Upper lobe of left lung (tissue), 6 donors: ENCODE data around the gene MCTS1. TPM values are rescaled to one million over a fixed set of nuclear protein-coding genes. Genes with fewer than 3 reads are reported as not detected.

Source experiments
- ATAC-seq, 2 donors: fragments of 200-7000 bp; cut with Tn5 transposase; one replicate each; pipeline ENCODE4 v1.9.1; 2022; ENCODE audit warnings: mild to moderate bottlenecking in 2 of 2, moderate library complexity in 2 of 2; ENCODE audit not compliant: low FRiP score in 2 of 2
- DNase-seq, 2 donors: peaks; one replicate each; pipeline ENCODE4 v3.0.0-alpha.2; 2019 to 2020
- H3K27ac ChIP-seq, 4 donors: fragments of 200-600 bp; sonication (generic); one replicate each; pipeline ENCODE4 v1.5.1; 2016 to 2019
- H3K27me3 ChIP-seq, 4 donors: fragments of 200-600 bp; sonication (generic); one replicate each; pipeline ENCODE4 v1.5.1; 2017 to 2019
- H3K36me3 ChIP-seq, 4 donors: fragments of 200-600 bp; sonication (generic); one replicate each; pipeline ENCODE4 v1.5.1; 2016 to 2019
- H3K4me1 ChIP-seq, 4 donors: fragments of 200-600 bp; sonication (generic); one replicate each; pipeline ENCODE4 v1.5.1; 2018 to 2019
- H3K4me3 ChIP-seq, 4 donors: fragments of 200-600 bp; sonication (generic); one replicate each; pipeline ENCODE4 v1.5.1; 2017 to 2019; ENCODE audit warnings: mild to moderate bottlenecking in 2 of 4, moderate library complexity in 1 of 4
- H3K9me3 ChIP-seq, 4 donors: fragments of 200-600 bp; sonication (generic); one replicate each; pipeline ENCODE4 v1.5.1; 2018 to 2019
- CTCF ChIP-seq, 6 experiments: fragments of 450-650 bp in 4 of 6; fragments of 200-600 bp in 2 of 6; sonication (generic) in 2 of 6; IDR thresholded peaks; one replicate each; pipeline ENCODE4 v1.5.1; 2016 to 2019; ENCODE audit warnings: antibody characterized with exemption in 6 of 6
- EP300 ChIP-seq, 4 donors: sonication (generic); formaldehyde crosslinking; IDR thresholded peaks; one replicate each; pipeline ENCODE4 v1.5.1; 2017; ENCODE audit warnings: antibody characterized with exemption in 4 of 4, control low read depth in 2 of 4
- POLR2A ChIP-seq, 4 donors: fragments of 450-650 bp; IDR thresholded peaks; one replicate each; pipeline ENCODE4 v1.5.1; 2016 to 2017; ENCODE audit warnings: antibody characterized with exemption in 4 of 4, mild to moderate bottlenecking in 2 of 4
- POLR2AphosphoS5 ChIP-seq, 2 donors: sonication (generic); formaldehyde crosslinking; IDR thresholded peaks; one replicate each; pipeline ENCODE4 v1.5.1; 2017; ENCODE audit warnings: antibody characterized with exemption in 2 of 2
- WGBS, 2 donors: methylation state at CpG; one replicate each; pipeline ENCODE4 v1.1.5; 2017 to 2018; 5-methylcytosine and 5-hydroxymethylcytosine counted together
- total RNA-seq, 6 donors: library from RNA; depleted of rRNA in 4 of 6; stranded (reverse); fragments of >200 nt in 4 of 6; gene quantifications; one replicate each; pipeline versions ENCODE4 v1.1.0 to v1.2.1, GENCODE V29; 2016 to 2021
- donor health status: DM: no; HTN: no; CAD: no; lungs with moderate emphysema.
- donor health status: DM: no; HTN: yes; CAD: no; lungs with severe emphysema.

Gene MCTS1
- total RNA-seq, 6 donors from 2014 or later: 4.8 to 28.3 (median 22.1) TPM

GRCh38 chrX:120585702-120586101 is 18.2 kb upstream of the MCTS1 start:
- no peaks in the 10 kb centered on the region for H3K27me3 ChIP-seq
- H3K27ac ChIP-seq: no peak overlapping the region
- H3K4me3 ChIP-seq: no peak overlapping the region
- no peaks in the 10 kb centered on the region for H3K9me3 ChIP-seq
- no peaks in the 10 kb centered on the region for H3K36me3 ChIP-seq
- no peaks in the 10 kb centered on the region for H3K4me1 ChIP-seq
- 81 to 83% methylated on average over 2 of the region's 2 CpGs for WGBS, 2 donors
- ATAC-seq: no peak
- no peak for DNase-seq
- no peak for TF ChIP-seq POLR2A (IDR thresholded peaks at IDR 0.05)
- TF ChIP-seq EP300 (IDR thresholded peaks at IDR 0.05): no peak
- TF ChIP-seq POLR2AphosphoS5 (IDR thresholded peaks at IDR 0.05): no peak
- no peak for TF ChIP-seq CTCF (IDR thresholded peaks at IDR 0.05)

GRCh38 chrX:120604361-120604782 is 471 bp downstream of the MCTS1 start:
- Histone ChIP-seq H3K4me1 (peaks cover 0 to 9% (median 3%) of the 10 kb centered on the region in 4 donors), H3K27me3 (no peaks in the 10 kb centered on the region), H3K9me3 (no peaks in the 10 kb centered on the region), H3K36me3 (peaks cover 0 to 7% (median 2%) of the 10 kb centered on the region in 4 donors), H3K4me3 (peak overlapping the region; percentile 44 to 65 (median 58)), H3K27ac (peak overlapping the region; percentile 83 to 93 (median 89))
- ATAC-seq (peak; percentile 82 to 88), DNase-seq (peak in 1 of 2 donors; percentile 36)
- no peak for TF ChIP-seq CTCF (IDR thresholded peaks at IDR 0.05)
- peak in 1 of 2 donors; percentile 40 for TF ChIP-seq POLR2AphosphoS5 (IDR thresholded peaks at IDR 0.05)
- peak in 1 of 4 donors; percentile 34 for TF ChIP-seq POLR2A (IDR thresholded peaks at IDR 0.05)
- 0 to 28% methylated on average over 3 to 5 of the region's 5 CpGs for WGBS, 2 donors

- DNase-seq: no peak
- ATAC-seq: no peak
Measured at GRCh38 chrX:120612086-120612485, 8.2 kb downstream of the MCTS1 start.

GRCh38 chrX:120614816-120615215 is 10.9 kb downstream of the MCTS1 start:
- H3K36me3 ChIP-seq: peaks cover 0 to 24% (median 2%) of the 10 kb centered on the region in 4 donors

More at GRCh38 chrX:120612086-120612485, 8.2 kb downstream of the MCTS1 start:
- H3K4me1 ChIP-seq: no peaks in the 10 kb centered on the region
- H3K27me3 ChIP-seq: no peaks in the 10 kb centered on the region
- no peak overlapping the region for H3K27ac ChIP-seq
- peaks cover 0 to 31% (median 2%) of the 10 kb centered on the region in 4 donors for H3K36me3 ChIP-seq
- no peaks in the 10 kb centered on the region for H3K9me3 ChIP-seq
- no peak overlapping the region for H3K4me3 ChIP-seq
- TF ChIP-seq POLR2AphosphoS5 (IDR thresholded peaks at IDR 0.05): no peak
- no peak for TF ChIP-seq POLR2A (IDR thresholded peaks at IDR 0.05)
- TF ChIP-seq CTCF (IDR thresholded peaks at IDR 0.05): no peak
- TF ChIP-seq EP300 (IDR thresholded peaks at IDR 0.05): no peak
- WGBS, 2 donors: 79 to 97% methylated on average over 1 of the region's 1 CpG

GRCh38 chrX:120617996-120618630 is 14.2 kb downstream of the MCTS1 start:
- TF ChIP-seq POLR2AphosphoS5 (IDR thresholded peaks at IDR 0.05): no peak
- TF ChIP-seq POLR2A (IDR thresholded peaks at IDR 0.05): no peak
- TF ChIP-seq EP300 (IDR thresholded peaks at IDR 0.05): no peak
- H3K9me3 ChIP-seq: no peaks in the 10 kb centered on the region
- DNase-seq (no peak), ATAC-seq (no peak)
- WGBS, 2 donors: 86 to 87% methylated on average over 5 of the region's 5 CpGs
- H3K4me1 ChIP-seq: no peaks in the 10 kb centered on the region
- no peak overlapping the region for H3K27ac ChIP-seq
- H3K36me3 ChIP-seq: peaks cover 0 to 5% (median 2%) of the 10 kb centered on the region in 4 donors
- no peaks in the 10 kb centered on the region for H3K27me3 ChIP-seq
- no peak overlapping the region for H3K4me3 ChIP-seq

More at GRCh38 chrX:120614816-120615215, 10.9 kb downstream of the MCTS1 start:
- Histone ChIP-seq H3K27me3 (no peaks in the 10 kb centered on the region), H3K4me1 (no peaks in the 10 kb centered on the region), H3K4me3 (no peak overlapping the region), H3K9me3 (no peaks in the 10 kb centered on the region), H3K27ac (no peak overlapping the region)
- TF ChIP-seq POLR2A (IDR thresholded peaks at IDR 0.05): no peak
- no peak for TF ChIP-seq POLR2AphosphoS5 (IDR thresholded peaks at IDR 0.05)
- TF ChIP-seq EP300 (IDR thresholded peaks at IDR 0.05): no peak
- DNase-seq: no peak
- ATAC-seq: no peak

- 49 to 70% methylated on average over 2 of the region's 2 CpGs for WGBS, 2 donors
Measured at GRCh38 chrX:120625371-120625770, 21.5 kb downstream of the MCTS1 start.

More at GRCh38 chrX:120625371-120625770, 21.5 kb downstream of the MCTS1 start:
- ATAC-seq (no peak), DNase-seq (no peak)
- TF ChIP-seq POLR2AphosphoS5 (IDR thresholded peaks at IDR 0.05) (no peak), CTCF (IDR thresholded peaks at IDR 0.05) (no peak), POLR2A (IDR thresholded peaks at IDR 0.05) (no peak), EP300 (IDR thresholded peaks at IDR 0.05) (no peak)
- H3K4me3 ChIP-seq: no peak overlapping the region
- H3K4me1 ChIP-seq: peaks cover 0 to 6% (median 4%) of the 10 kb centered on the region in 4 donors
- no peak overlapping the region for H3K27ac ChIP-seq
- no peaks in the 10 kb centered on the region for H3K36me3 ChIP-seq
- no peaks in the 10 kb centered on the region for H3K27me3 ChIP-seq
- no peaks in the 10 kb centered on the region for H3K9me3 ChIP-seq
